HCT116 (cell line): Measurements from ENCODE around the gene PTF1A. TPM values are rescaled to one million over a fixed set of nuclear protein-coding genes. Genes with fewer than 3 reads are reported as not detected.

ENCODE experiments used
- ATAC-seq: fragments of 200-7000 bp; cut with Tn5 transposase; 2 replicates; pipeline ENCODE4 v1.9.1; 2020; ENCODE audit warnings: mild to moderate bottlenecking, moderate library complexity
- BruUV-seq: library from RNA; stranded (reverse); fragments of 400-500 nt; replicated peaks from 2 replicates; lab custom pipeline; 2021; lab: Mats Ljungman, UMichigan
- CTCF ChIA-PET: fragments of 300-600 bp; sonication (Branson Sonifier 250); formaldehyde crosslinking; loops from one replicate; lab custom pipeline; 2021; ENCODE audit warnings: antibody characterized with exemption; lab: Charles Lee
- POLR2A ChIA-PET: fragments of 300-600, 350-600 bp; sonication (Branson Sonifier 250); formaldehyde crosslinking; loops from one replicate; lab custom pipeline; 2021; ENCODE audit warnings: antibody characterized with exemption; lab: Charles Lee
- RAD21 ChIA-PET, 2 experiments: fragments of 300-600 bp; sonication (Branson Sonifier 250); formaldehyde crosslinking; loops; one replicate each; lab custom pipeline; 2023; ENCODE audit warnings: low total read pairs in 2 of 2; ENCODE audit not compliant: uncharacterized antibody in 2 of 2, unreplicated experiment in 2 of 2, low non-redundant PET in 1 of 2; lab: Charles Lee
- DNase-seq: peaks from one replicate; pipeline ENCODE4 v3.0.0-alpha.2; 2010; ENCODE audit warnings: low read depth, low spot score
- H2AFZ ChIP-seq: fragments of 200-600 bp; shearing (Covaris generic), sonication (generic); 2 replicates; pipeline ENCODE4 v1.6.1; 2017; ENCODE audit warnings: low read depth, mixed run types, mixed read lengths, antibody characterized with exemption, low read length; ENCODE audit not compliant: poor library complexity, severe bottlenecking
- H3K27ac ChIP-seq: 2 replicates; pipeline ENCODE4 v1.5.1; 2012; ENCODE audit warnings: low read depth, low read length
- H3K27me3 ChIP-seq: fragments of 200-600 bp; sonication (generic); 2 replicates; pipeline ENCODE4 v1.6.1; 2016; ENCODE audit warnings: mixed run types, low read length, mixed read lengths; ENCODE audit not compliant: insufficient read depth
- H3K36me3 ChIP-seq, 2 experiments: fragments of 200-500 bp in 1 of 2; fragments of 200-600 bp in 1 of 2; sonication (Bioruptor generic) in 1 of 2; sonication (generic) in 1 of 2; 2 replicates each; pipeline versions ENCODE4 v1.5.1 to v1.6.1; 2014 to 2016; ENCODE audit warnings: low read length in 2 of 2, inconsistent platforms in 1 of 2, mixed read lengths in 1 of 2, mixed run types in 1 of 2; ENCODE audit not compliant: insufficient read depth in 2 of 2, control insufficient read depth in 1 of 2
- H3K4me1 ChIP-seq, 2 experiments: fragments of 200-600 bp in 1 of 2; sonication (generic) in 1 of 2; 2 replicates each; pipeline versions ENCODE4 v1.5.1 to v1.6.1; 2012 to 2017; ENCODE audit warnings: low read length in 2 of 2, inconsistent platforms in 1 of 2, mild to moderate bottlenecking in 1 of 2, mixed read lengths in 1 of 2, mixed run types in 1 of 2, moderate library complexity in 1 of 2; ENCODE audit not compliant: insufficient read depth in 2 of 2, control insufficient read depth in 1 of 2
- H3K4me2 ChIP-seq: fragments of 200-600 bp; sonication (generic); 2 replicates; pipeline ENCODE4 v1.6.1; 2017; ENCODE audit warnings: mixed run types, low read length, mixed read lengths
- H3K4me3 ChIP-seq, 2 experiments: fragments of 200-600 bp in 1 of 2; sonication (generic) in 1 of 2; replicated peaks in 1 of 2; 2 replicates each; pipeline ENCODE4 v1.5.1; 2011 to 2016; ENCODE audit warnings: low read length in 2 of 2, control low read depth in 1 of 2, low read depth in 1 of 2, mild to moderate bottlenecking in 1 of 2, mixed read lengths in 1 of 2, mixed run types in 1 of 2
- H3K79me2 ChIP-seq: fragments of 200-600 bp; sonication (generic); 2 replicates; pipeline ENCODE4 v1.6.1; 2017; ENCODE audit warnings: mild to moderate bottlenecking, mixed run types, low read length, moderate library complexity, mixed read lengths; ENCODE audit not compliant: insufficient read depth
- H3K9ac ChIP-seq: fragments of 200-600 bp; sonication (generic); 2 replicates; pipeline ENCODE4 v1.6.1; 2016; ENCODE audit warnings: low read length, mixed read lengths
- H3K9me2 ChIP-seq: fragments of 200-600 bp; sonication (generic), shearing (Covaris generic); 2 replicates; pipeline ENCODE4 v1.6.1; 2017; ENCODE audit warnings: mixed run types, mild to moderate bottlenecking, moderate library complexity; ENCODE audit not compliant: insufficient read depth
- H3K9me3 ChIP-seq, 2 experiments: fragments of 200-500 bp in 1 of 2; fragments of 200-600 bp in 1 of 2; sonication (Bioruptor generic) in 1 of 2; sonication (generic) in 1 of 2; 2 replicates each; pipeline ENCODE4 v1.6.1; 2014 to 2017; ENCODE audit warnings: low read length in 2 of 2, mixed read lengths in 2 of 2, inconsistent platforms in 1 of 2, low read depth in 1 of 2, mild to moderate bottlenecking in 1 of 2, mixed run types in 1 of 2, moderate library complexity in 1 of 2; ENCODE audit not compliant: control insufficient read depth in 1 of 2, insufficient read depth in 1 of 2
- H4K20me1 ChIP-seq: fragments of 200-600 bp; sonication (generic), shearing (Covaris generic); 2 replicates; pipeline ENCODE4 v1.6.1; 2017; ENCODE audit warnings: mixed run types, mild to moderate bottlenecking, moderate library complexity; ENCODE audit not compliant: insufficient read depth
- CBX3 ChIP-seq: IDR thresholded peaks from 2 replicates; pipeline ENCODE4 v1.6.1; 2012; ENCODE audit warnings: low read depth
- CEBPB ChIP-seq: IDR thresholded peaks from 2 replicates; pipeline ENCODE4 v1.6.1; 2012; ENCODE audit warnings: low read depth
- CTCF ChIP-seq, 3 experiments: fragments of 200-600 bp in 1 of 3; sonication (generic) in 1 of 3; IDR thresholded peaks in 2 of 3; conservative IDR thresholded peaks in 1 of 3; 2 replicates each; pipeline ENCODE4 v1.5.1; 2012 to 2017; ENCODE audit warnings: low read depth in 2 of 3, low read length in 2 of 3, antibody characterized with exemption in 1 of 3, borderline replicate concordance in 1 of 3, control low read depth in 1 of 3, mild to moderate bottlenecking in 1 of 3, mixed read lengths in 1 of 3, mixed run types in 1 of 3, moderate library complexity in 1 of 3; ENCODE audit not compliant: insufficient read depth in 1 of 3
- EGR1 ChIP-seq: IDR thresholded peaks from 2 replicates; pipeline ENCODE4 v1.6.1; 2012; ENCODE audit warnings: low read depth
- ELF1 ChIP-seq: IDR thresholded peaks from 2 replicates; pipeline ENCODE4 v1.6.1; 2012; ENCODE audit warnings: low read depth, borderline replicate concordance
- EZH2 ChIP-seq: fragments of 200-600 bp; sonication (generic); IDR thresholded peaks from 2 replicates; pipeline ENCODE4 v1.6.1; 2017; ENCODE audit warnings: antibody characterized with exemption, mixed run types
- FOSL1 ChIP-seq: IDR thresholded peaks from 2 replicates; pipeline ENCODE4 v1.6.1; 2012; ENCODE audit warnings: low read depth
- JUND ChIP-seq: IDR thresholded peaks from 2 replicates; pipeline ENCODE4 v1.6.1; 2012
- POLR2A ChIP-seq: IDR thresholded peaks from 2 replicates; pipeline ENCODE4 v1.7.0; 2011; ENCODE audit warnings: borderline replicate concordance; ENCODE audit not compliant: insufficient read depth, insufficient read length; ENCODE audit errors: extremely low read depth
- POLR2AphosphoS5 ChIP-seq: IDR thresholded peaks from 2 replicates; pipeline ENCODE4 v1.6.1; 2011; ENCODE audit warnings: mild to moderate bottlenecking, low read depth, low read length, moderate library complexity
- RAD21 ChIP-seq: IDR thresholded peaks from 2 replicates; pipeline ENCODE4 v1.6.1; 2012; ENCODE audit warnings: low read depth, mild to moderate bottlenecking
- REST ChIP-seq: IDR thresholded peaks from 2 replicates; pipeline ENCODE4 v1.6.1; 2012; ENCODE audit warnings: low read depth
- SIN3A ChIP-seq: IDR thresholded peaks from 2 replicates; pipeline ENCODE4 v1.6.1; 2012; ENCODE audit warnings: low read depth
- SRF ChIP-seq: IDR thresholded peaks from 2 replicates; pipeline ENCODE4 v1.6.1; 2012; ENCODE audit warnings: low read depth
- YY1 ChIP-seq: IDR thresholded peaks from 2 replicates; pipeline ENCODE4 v1.6.1; 2011; ENCODE audit warnings: low read length, low read depth, moderate library complexity, mild to moderate bottlenecking; ENCODE audit not compliant: insufficient replicate concordance; ENCODE audit errors: extremely low read depth
- ZBTB33 ChIP-seq: IDR thresholded peaks from 2 replicates; pipeline ENCODE4 v1.6.1; 2011; ENCODE audit warnings: mild to moderate bottlenecking, low read length, moderate library complexity; ENCODE audit not compliant: insufficient replicate concordance; ENCODE audit errors: extremely low read depth
- ZFX ChIP-seq: fragments of 450-650 bp; IDR thresholded peaks from 2 replicates; pipeline ENCODE4 v1.6.1; 2017
- ZNF274 ChIP-seq: fragments of 200-500 bp; sonication (Bioruptor generic); IDR thresholded peaks from 2 replicates; pipeline ENCODE4 v1.6.1; 2014; ENCODE audit warnings: mild to moderate bottlenecking, low read depth, low read length, inconsistent platforms
- intact Hi-C: fragments of 100-400 bp; cut with micrococcal nuclease; formaldehyde crosslinking; loops from 2 replicates; pipeline ENCODE4 v1.10.0; 2022
- total RNA-seq: library from RNA; stranded (reverse); gene quantifications from one replicate; pipeline ENCODE4 v1.2.1, GENCODE V29; 2021; ENCODE audit not compliant: unreplicated experiment
- TF ChIP-seq, protein P1 (sequence below): IDR thresholded peaks from 2 replicates; pipeline ENCODE4 v1.6.1; 2012
- TF ChIP-seq, protein P2 (sequence below): IDR thresholded peaks from 2 replicates; pipeline ENCODE4 v1.6.1; 2012

Gene PTF1A
- total RNA-seq, 1 experiment from 2014 or later = not detected

DNA sequence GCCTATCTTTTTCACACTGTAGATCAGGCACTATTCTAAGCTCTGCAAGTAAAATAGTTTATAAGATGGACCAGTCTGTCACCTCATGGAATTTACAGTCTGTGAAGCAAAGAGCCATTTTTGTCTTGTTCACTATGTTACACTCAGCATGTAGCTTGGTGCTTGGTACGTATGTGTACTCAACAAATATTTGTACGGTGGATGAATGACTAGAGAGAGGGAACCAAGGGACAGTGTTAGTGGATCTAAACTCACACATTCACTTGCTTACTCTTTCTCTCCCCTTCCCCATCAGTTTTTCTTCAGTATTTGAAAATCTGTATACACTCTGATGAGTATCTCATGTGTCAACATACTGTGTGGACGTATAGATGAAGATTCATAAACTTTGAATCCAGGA lies 45.9 kb downstream of the PTF1A start:
- POLR2A ChIA-PET = no interaction called here
- Histone ChIP-seq H3K9ac (no peak overlapping the region), H3K27me3 (peaks cover 8% of the 10 kb centered on the region; the same call in 1 of the 2 replicates), H3K4me1 (no peaks in the 10 kb centered on the region), H3K9me3 (no peaks in the 10 kb centered on the region), H2AFZ (no peak overlapping the region), H3K79me2 (no peaks in the 10 kb centered on the region), H3K27ac (no peak overlapping the region)
- no peak for ATAC-seq
- TF ChIP-seq JUND = no peak
- no peak for TF ChIP-seq ELF1
- no peak for TF ChIP-seq SRF
- no peak for TF ChIP-seq SIN3A
- TF ChIP-seq EGR1 = no peak
- no peak for TF ChIP-seq RAD21
- TF ChIP-seq ZNF274 = no peak
- TF ChIP-seq, protein P1, sequence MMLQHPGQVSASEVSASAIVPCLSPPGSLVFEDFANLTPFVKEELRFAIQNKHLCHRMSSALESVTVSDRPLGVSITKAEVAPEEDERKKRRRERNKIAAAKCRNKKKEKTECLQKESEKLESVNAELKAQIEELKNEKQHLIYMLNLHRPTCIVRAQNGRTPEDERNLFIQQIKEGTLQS = no peak
- no peak for TF ChIP-seq CEBPB
- TF ChIP-seq ZBTB33 = no peak
- no peak for TF ChIP-seq CBX3
- TF ChIP-seq, protein P2, sequence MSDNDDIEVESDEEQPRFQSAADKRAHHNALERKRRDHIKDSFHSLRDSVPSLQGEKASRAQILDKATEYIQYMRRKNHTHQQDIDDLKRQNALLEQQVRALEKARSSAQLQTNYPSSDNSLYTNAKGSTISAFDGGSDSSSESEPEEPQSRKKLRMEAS = no peak
- no peak for TF ChIP-seq ZFX
- no peak for TF ChIP-seq POLR2A
- TF ChIP-seq CTCF (IDR thresholded peaks at IDR 0.05 in 2 of 3, conservative IDR thresholded peaks at IDR 0.05 in 1 of 3; ENCODE audit: borderline replicate concordance in 1 of 3, insufficient read depth in 1 of 3, low read depth in 2 of 3, low read length in 2 of 3) = no peak
- TF ChIP-seq FOSL1 = no peak
- no peak for TF ChIP-seq POLR2AphosphoS5
- no peak for TF ChIP-seq REST
- no peak for TF ChIP-seq YY1
- no peak for TF ChIP-seq EZH2
- TF ChIP-seq, all 23 proteins: peak for 0
- H3K4me2 ChIP-seq = no peak overlapping the region
- no peaks in the 10 kb centered on the region for H4K20me1 ChIP-seq
- ChIA-PET CTCF (no interaction called here), RAD21 (no interaction called here)
- DNase-seq = no peak
- intact Hi-C loops = no loop called here
- H3K4me3 ChIP-seq = no peak overlapping the region
- no peaks in the 10 kb centered on the region for H3K36me3 ChIP-seq
- H3K9me2 ChIP-seq = no peaks in the 10 kb centered on the region
- no TSS peak for BruUV-seq
